OCI-LY1 (cell line): ENCODE results near the gene FAM193B.

Source experiments
- CTCF ChIP-seq: fragments of 200-600 bp; sonication (generic), shearing (Covaris generic); IDR thresholded peaks from 2 replicates; pipeline ENCODE4 v1.5.1; 2017; ENCODE audit warnings: mild to moderate bottlenecking, antibody characterized with exemption, low read length, moderate library complexity, mixed read lengths
- EZH2 ChIP-seq: fragments of 200-600 bp; sonication (generic), shearing (Covaris generic); IDR thresholded peaks from 2 replicates; pipeline ENCODE4 v1.8.0; 2017; ENCODE audit warnings: borderline replicate concordance, mixed run types, mild to moderate bottlenecking, antibody characterized with exemption, low read length, moderate library complexity, mixed read lengths

- no peak for TF ChIP-seq CTCF
- no peak for TF ChIP-seq EZH2
Measured at GRCh38 chr5:177515580-177515979, 38.8 kb downstream of the FAM193B start.
